Liver (tissue), 9 donors: ENCODE results near the gene GJB2. TPM values are rescaled to one million over a fixed set of nuclear protein-coding genes. Genes with fewer than 3 reads are reported as not detected.

Experiments
- DNase-seq: peaks from one replicate; pipeline ENCODE4 v3.0.0-alpha.2; 2017; ENCODE audit warnings: low spot score
- H3K27ac ChIP-seq, 2 donors: one replicate each; pipeline ENCODE4 v1.7.0; 2013; ENCODE audit warnings: inconsistent platforms in 2 of 2, low read length in 2 of 2, control low read depth in 1 of 2, low read depth in 1 of 2, mild to moderate bottlenecking in 1 of 2
- H3K27me3 ChIP-seq, 4 donors: one replicate each; pipeline versions ENCODE4 v1.6.1 to v1.7.0; 2013; ENCODE audit warnings: low read length in 3 of 4, inconsistent platforms in 1 of 4, mild to moderate bottlenecking in 1 of 4, moderate library complexity in 1 of 4; ENCODE audit not compliant: control insufficient read depth in 4 of 4, insufficient read depth in 4 of 4
- H3K36me3 ChIP-seq, 4 donors: one replicate each; pipeline versions ENCODE4 v1.6.1 to v1.7.0; 2013; ENCODE audit warnings: low read length in 3 of 4, mild to moderate bottlenecking in 3 of 4, low read depth in 1 of 4, moderate library complexity in 1 of 4; ENCODE audit not compliant: control insufficient read depth in 4 of 4, insufficient read depth in 3 of 4
- H3K4me1 ChIP-seq, 4 donors: one replicate each; pipeline versions ENCODE4 v1.6.1 to v1.7.0; 2013; ENCODE audit warnings: low read length in 3 of 4, mild to moderate bottlenecking in 3 of 4, moderate library complexity in 1 of 4; ENCODE audit not compliant: control insufficient read depth in 4 of 4, insufficient read depth in 4 of 4
- H3K4me3 ChIP-seq, 3 donors: one replicate each; pipeline versions ENCODE4 v1.6.1 to v1.7.0; 2013; ENCODE audit warnings: low read length in 3 of 3, control low read depth in 1 of 3, low read depth in 1 of 3, mild to moderate bottlenecking in 1 of 3
- H3K9ac ChIP-seq, 2 donors: one replicate each; pipeline ENCODE4 v1.7.0; 2013; ENCODE audit warnings: low read length in 2 of 2, mild to moderate bottlenecking in 2 of 2, moderate library complexity in 2 of 2, control low read depth in 1 of 2, low read depth in 1 of 2
- H3K9me3 ChIP-seq, 4 donors: one replicate each; pipeline versions ENCODE4 v1.6.1 to v1.7.0; 2013; ENCODE audit warnings: low read length in 3 of 4; ENCODE audit not compliant: control insufficient read depth in 4 of 4
- EGR1 ChIP-seq, 2 donors: IDR thresholded peaks; 2 replicates each; pipeline ENCODE4 v1.6.1; 2016 to 2018; ENCODE audit warnings: antibody characterized with exemption in 2 of 2, low read depth in 2 of 2
- FOXA1 ChIP-seq: IDR thresholded peaks from 2 replicates; pipeline ENCODE4 v1.6.1; 2016; ENCODE audit warnings: antibody characterized with exemption
- FOXA2 ChIP-seq: IDR thresholded peaks from 2 replicates; pipeline ENCODE4 v1.6.1; 2016; ENCODE audit warnings: antibody characterized with exemption
- GABPA ChIP-seq, 2 donors: IDR thresholded peaks in 1 of 2; conservative IDR thresholded peaks in 1 of 2; 2 replicates each; pipeline ENCODE4 v1.6.1; 2016; ENCODE audit warnings: antibody characterized with exemption in 2 of 2, mild to moderate bottlenecking in 1 of 2, moderate library complexity in 1 of 2
- HNF4A ChIP-seq, 2 donors: conservative IDR thresholded peaks; 2 replicates each; pipeline ENCODE4 v1.6.1; 2016; ENCODE audit warnings: antibody characterized with exemption in 2 of 2, mild to moderate bottlenecking in 2 of 2
- HNF4G ChIP-seq: IDR thresholded peaks from 2 replicates; pipeline ENCODE4 v1.6.1; 2016; ENCODE audit warnings: antibody characterized with exemption
- JUND ChIP-seq, 2 donors: IDR thresholded peaks; 2 replicates each; pipeline ENCODE4 v1.6.1; 2016; ENCODE audit warnings: antibody characterized with exemption in 2 of 2
- NR2F2 ChIP-seq: IDR thresholded peaks from 2 replicates; pipeline ENCODE4 v1.6.1; 2016; ENCODE audit warnings: antibody characterized with exemption
- RAD21 ChIP-seq, 2 donors: IDR thresholded peaks; 2 replicates each; pipeline ENCODE4 v1.6.1; 2016; ENCODE audit warnings: antibody characterized with exemption in 2 of 2, mild to moderate bottlenecking in 2 of 2
- RXRA ChIP-seq, 2 donors: IDR thresholded peaks; 2 replicates each; pipeline ENCODE4 v1.6.1; 2017 to 2018; ENCODE audit warnings: antibody characterized with exemption in 2 of 2, mild to moderate bottlenecking in 1 of 2
- SP1 ChIP-seq: IDR thresholded peaks from 2 replicates; pipeline ENCODE4 v1.6.1; 2018; ENCODE audit warnings: antibody characterized with exemption, mild to moderate bottlenecking
- TAF1 ChIP-seq: conservative IDR thresholded peaks from 2 replicates; pipeline ENCODE4 v1.6.1; 2016; ENCODE audit warnings: antibody characterized with exemption, mild to moderate bottlenecking
- YY1 ChIP-seq: IDR thresholded peaks from 2 replicates; pipeline ENCODE4 v1.6.1; 2016; ENCODE audit warnings: antibody characterized with exemption, mild to moderate bottlenecking
- WGBS: extraction: QIAGEN DNeasy Blood & Tissue Kit; methylation state at CpG from one replicate; pipeline ENCODE4 v1.1.7; 2013; 5-methylcytosine and 5-hydroxymethylcytosine counted together
- polyA plus RNA-seq, 2 donors: library from polyadenylated mRNA; stranded (reverse) in 1 of 2; unstranded in 1 of 2; fragments of 200-250 nt in 1 of 2; fragments of >200 nt in 1 of 2; fragmentation: Nextera tagmentation in 1 of 2; extraction: Ambion mirVana in 1 of 2; gene quantifications; one replicate each; pipeline versions ENCODE4 v1.2.1 to v1.2.3, GENCODE V29; 2013 to 2015
- total RNA-seq, 2 donors: library from RNA; depleted of rRNA; stranded (reverse); fragments of >200 nt; gene quantifications; one replicate each; pipeline ENCODE4 v1.2.3, GENCODE V29; 2014
- TF ChIP-seq, protein P1 (sequence below): IDR thresholded peaks from 2 replicates; pipeline ENCODE4 v1.6.1; 2016; ENCODE audit warnings: antibody characterized with exemption
- TF ChIP-seq, protein P2 (sequence below): IDR thresholded peaks from 2 replicates; pipeline ENCODE4 v1.6.1; 2016; ENCODE audit warnings: antibody characterized with exemption
- TF ChIP-seq, protein P3 (sequence below): IDR thresholded peaks from 2 replicates; pipeline ENCODE4 v1.6.1; 2016; ENCODE audit warnings: antibody characterized with exemption
- TF ChIP-seq, protein P4 (sequence below): fragments of 150-350 bp; IDR thresholded peaks from 2 replicates; pipeline ENCODE4 v1.5.1; 2017; ENCODE audit warnings: improper control_type of control experiment, low read depth, low read length; ENCODE audit not compliant: missing input control
- TF ChIP-seq, protein P5 (sequence below): IDR thresholded peaks from 2 replicates; pipeline ENCODE4 v1.6.1; 2016; ENCODE audit warnings: antibody characterized with exemption, mild to moderate bottlenecking
- donor health status: healthy.
- donor health status: healthy.
- donor health status: healthy.
- donor health status: healthy.
- donor health status: healthy.

Gene GJB2
- total and polyA plus RNA-seq, 4 donors, result 8.0 to 50.1 (median 20.6) TPM

DNA sequence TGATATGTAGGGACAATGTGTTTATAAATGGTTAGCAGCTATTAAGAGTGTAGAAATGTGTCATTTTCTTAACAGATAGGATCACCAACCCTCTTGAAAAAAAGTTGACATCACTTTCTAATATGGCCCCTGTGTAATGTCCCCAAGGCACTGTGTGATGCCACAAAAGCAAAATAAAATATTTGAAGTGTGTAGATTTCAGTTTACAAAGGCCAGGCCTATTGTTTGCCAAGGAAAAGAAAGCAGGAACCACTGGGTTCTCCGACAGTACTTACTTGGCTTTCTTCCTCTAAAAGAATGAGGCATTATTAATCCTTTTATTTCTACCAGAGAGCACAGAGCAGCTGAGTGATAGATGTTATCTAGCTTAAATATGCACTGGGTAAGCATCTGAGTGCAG lies 21.4 kb downstream of the GJB2 start:
- no peaks in the 10 kb centered on the region for H3K9me3 ChIP-seq
- 92% methylated on average over 1 of the region's 1 CpG for WGBS
- DNase-seq, result no peak
- H3K27me3 ChIP-seq, result no peaks in the 10 kb centered on the region
- H3K9ac ChIP-seq, result no peak overlapping the region
- H3K4me1 ChIP-seq, result peaks cover 0 to 9% (median 0%) of the 10 kb centered on the region in 4 donors
- TF ChIP-seq RXRA (IDR thresholded peaks at IDR 0.05) (no peak), SP1 (no peak), FOXA2 (no peak), YY1 (no peak), EGR1 (IDR thresholded peaks at IDR 0.05; ENCODE audit: low read depth in 2 of 2) (no peak), JUND (IDR thresholded peaks at IDR 0.05) (no peak), HNF4G (no peak), GABPA (IDR thresholded peaks at IDR 0.05 in 1 of 2, conservative IDR thresholded peaks at IDR 0.05 in 1 of 2) (no peak), RAD21 (IDR thresholded peaks at IDR 0.05) (no peak), FOXA1 (no peak), NR2F2 (no peak), TAF1 (no peak), HNF4A (conservative IDR thresholded peaks at IDR 0.05) (no peak)
- TF ChIP-seq, protein P1, sequence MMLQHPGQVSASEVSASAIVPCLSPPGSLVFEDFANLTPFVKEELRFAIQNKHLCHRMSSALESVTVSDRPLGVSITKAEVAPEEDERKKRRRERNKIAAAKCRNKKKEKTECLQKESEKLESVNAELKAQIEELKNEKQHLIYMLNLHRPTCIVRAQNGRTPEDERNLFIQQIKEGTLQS, result no peak
- TF ChIP-seq, protein P2, sequence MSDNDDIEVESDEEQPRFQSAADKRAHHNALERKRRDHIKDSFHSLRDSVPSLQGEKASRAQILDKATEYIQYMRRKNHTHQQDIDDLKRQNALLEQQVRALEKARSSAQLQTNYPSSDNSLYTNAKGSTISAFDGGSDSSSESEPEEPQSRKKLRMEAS, result no peak
- TF ChIP-seq, protein P3, sequence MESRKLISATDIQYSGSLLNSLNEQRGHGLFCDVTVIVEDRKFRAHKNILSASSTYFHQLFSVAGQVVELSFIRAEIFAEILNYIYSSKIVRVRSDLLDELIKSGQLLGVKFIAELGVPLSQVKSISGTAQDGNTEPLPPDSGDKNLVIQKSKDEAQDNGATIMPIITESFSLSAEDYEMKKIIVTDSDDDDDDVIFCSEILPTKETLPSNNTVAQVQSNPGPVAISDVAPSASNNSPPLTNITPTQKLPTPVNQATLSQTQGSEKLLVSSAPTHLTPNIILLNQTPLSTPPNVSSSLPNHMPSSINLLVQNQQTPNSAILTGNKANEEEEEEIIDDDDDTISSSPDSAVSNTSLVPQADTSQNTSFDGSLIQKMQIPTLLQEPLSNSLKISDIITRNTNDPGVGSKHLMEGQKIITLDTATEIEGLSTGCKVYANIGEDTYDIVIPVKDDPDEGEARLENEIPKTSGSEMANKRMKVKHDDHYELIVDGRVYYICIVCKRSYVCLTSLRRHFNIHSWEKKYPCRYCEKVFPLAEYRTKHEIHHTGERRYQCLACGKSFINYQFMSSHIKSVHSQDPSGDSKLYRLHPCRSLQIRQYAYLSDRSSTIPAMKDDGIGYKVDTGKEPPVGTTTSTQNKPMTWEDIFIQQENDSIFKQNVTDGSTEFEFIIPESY, result no peak
- TF ChIP-seq, protein P4, sequence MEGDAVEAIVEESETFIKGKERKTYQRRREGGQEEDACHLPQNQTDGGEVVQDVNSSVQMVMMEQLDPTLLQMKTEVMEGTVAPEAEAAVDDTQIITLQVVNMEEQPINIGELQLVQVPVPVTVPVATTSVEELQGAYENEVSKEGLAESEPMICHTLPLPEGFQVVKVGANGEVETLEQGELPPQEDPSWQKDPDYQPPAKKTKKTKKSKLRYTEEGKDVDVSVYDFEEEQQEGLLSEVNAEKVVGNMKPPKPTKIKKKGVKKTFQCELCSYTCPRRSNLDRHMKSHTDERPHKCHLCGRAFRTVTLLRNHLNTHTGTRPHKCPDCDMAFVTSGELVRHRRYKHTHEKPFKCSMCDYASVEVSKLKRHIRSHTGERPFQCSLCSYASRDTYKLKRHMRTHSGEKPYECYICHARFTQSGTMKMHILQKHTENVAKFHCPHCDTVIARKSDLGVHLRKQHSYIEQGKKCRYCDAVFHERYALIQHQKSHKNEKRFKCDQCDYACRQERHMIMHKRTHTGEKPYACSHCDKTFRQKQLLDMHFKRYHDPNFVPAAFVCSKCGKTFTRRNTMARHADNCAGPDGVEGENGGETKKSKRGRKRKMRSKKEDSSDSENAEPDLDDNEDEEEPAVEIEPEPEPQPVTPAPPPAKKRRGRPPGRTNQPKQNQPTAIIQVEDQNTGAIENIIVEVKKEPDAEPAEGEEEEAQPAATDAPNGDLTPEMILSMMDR, result no peak
- TF ChIP-seq, protein P5, sequence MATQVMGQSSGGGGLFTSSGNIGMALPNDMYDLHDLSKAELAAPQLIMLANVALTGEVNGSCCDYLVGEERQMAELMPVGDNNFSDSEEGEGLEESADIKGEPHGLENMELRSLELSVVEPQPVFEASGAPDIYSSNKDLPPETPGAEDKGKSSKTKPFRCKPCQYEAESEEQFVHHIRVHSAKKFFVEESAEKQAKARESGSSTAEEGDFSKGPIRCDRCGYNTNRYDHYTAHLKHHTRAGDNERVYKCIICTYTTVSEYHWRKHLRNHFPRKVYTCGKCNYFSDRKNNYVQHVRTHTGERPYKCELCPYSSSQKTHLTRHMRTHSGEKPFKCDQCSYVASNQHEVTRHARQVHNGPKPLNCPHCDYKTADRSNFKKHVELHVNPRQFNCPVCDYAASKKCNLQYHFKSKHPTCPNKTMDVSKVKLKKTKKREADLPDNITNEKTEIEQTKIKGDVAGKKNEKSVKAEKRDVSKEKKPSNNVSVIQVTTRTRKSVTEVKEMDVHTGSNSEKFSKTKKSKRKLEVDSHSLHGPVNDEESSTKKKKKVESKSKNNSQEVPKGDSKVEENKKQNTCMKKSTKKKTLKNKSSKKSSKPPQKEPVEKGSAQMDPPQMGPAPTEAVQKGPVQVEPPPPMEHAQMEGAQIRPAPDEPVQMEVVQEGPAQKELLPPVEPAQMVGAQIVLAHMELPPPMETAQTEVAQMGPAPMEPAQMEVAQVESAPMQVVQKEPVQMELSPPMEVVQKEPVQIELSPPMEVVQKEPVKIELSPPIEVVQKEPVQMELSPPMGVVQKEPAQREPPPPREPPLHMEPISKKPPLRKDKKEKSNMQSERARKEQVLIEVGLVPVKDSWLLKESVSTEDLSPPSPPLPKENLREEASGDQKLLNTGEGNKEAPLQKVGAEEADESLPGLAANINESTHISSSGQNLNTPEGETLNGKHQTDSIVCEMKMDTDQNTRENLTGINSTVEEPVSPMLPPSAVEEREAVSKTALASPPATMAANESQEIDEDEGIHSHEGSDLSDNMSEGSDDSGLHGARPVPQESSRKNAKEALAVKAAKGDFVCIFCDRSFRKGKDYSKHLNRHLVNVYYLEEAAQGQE, result no peak
- no peak overlapping the region for H3K27ac ChIP-seq
- no peak overlapping the region for H3K4me3 ChIP-seq
- H3K36me3 ChIP-seq, result no peaks in the 10 kb centered on the region
